A549 (cell line): ENCODE data around the gene TSFM. TPM values are rescaled to one million over a fixed set of nuclear protein-coding genes. Genes with fewer than 3 reads are reported as not detected.

Experiments used
- ATAC-seq, 2 experiments: fragments of 200-7000 bp in 1 of 2; fragments of >200 bp in 1 of 2; cut with Nextera tagmentation in 1 of 2; cut with Tn5 transposase in 1 of 2; 3 replicates each; pipeline versions ENCODE4 v1.8.0 to v1.9.1; 2018 to 2020; ENCODE audit warnings: mild to moderate bottlenecking in 1 of 2, moderate library complexity in 1 of 2
- CTCF ChIA-PET: fragments of 300-600 bp; sonication (Branson Sonifier 250); formaldehyde crosslinking; extraction: SDS; loops from one replicate; lab custom pipeline; 2021; ENCODE audit warnings: antibody characterized with exemption, inconsistent platforms; lab: Yijun Ruan, JAX
- POLR2A ChIA-PET: fragments of 350-600 bp; formaldehyde crosslinking; extraction: SDS; loops from one replicate; lab custom pipeline; 2021; ENCODE audit warnings: antibody characterized with exemption, inconsistent platforms; lab: Yijun Ruan, JAX
- DNase-seq, 2 experiments: peaks; one replicate each; pipeline versions ENCODE4 v3.0.0 to v3.0.0-alpha.2; 2011 to 2016; ENCODE audit warnings: low read depth in 1 of 2, low spot score in 1 of 2
- FAIRE-seq: peaks from 2 replicates; lab custom pipeline; 2011; peaks lifted over from hg19 to GRCh38; lab: Jason Lieb, UNC
- H3K27ac ChIP-seq, 2 experiments: fragments of >200 bp; sonication (Bioruptor Twin); formaldehyde crosslinking; 3 replicates each; pipeline ENCODE4 v1.5.1; 2016 to 2017
- H3K4me1 ChIP-seq: fragments of >200 bp; sonication (Bioruptor Twin); formaldehyde crosslinking; 3 replicates; pipeline ENCODE4 v1.6.1; 2016
- H3K4me2 ChIP-seq: fragments of >200 bp; sonication (Bioruptor Twin); formaldehyde crosslinking; 3 replicates; pipeline ENCODE4 v1.6.1; 2016
- H3K4me3 ChIP-seq: fragments of >200 bp; sonication (Bioruptor Twin); formaldehyde crosslinking; 3 replicates; pipeline ENCODE4 v1.5.1; 2016
- H3K9me3 ChIP-seq: fragments of >200 bp; sonication (Bioruptor Twin); formaldehyde crosslinking; 3 replicates; pipeline ENCODE4 v1.6.1; 2016
- CEBPB ChIP-seq, 2 experiments: fragments of >200 bp in 1 of 2; sonication (Bioruptor Twin) in 1 of 2; formaldehyde crosslinking in 1 of 2; IDR thresholded peaks; 2 replicates each; pipeline ENCODE4 v1.6.1; 2012 to 2016
- CHD2 ChIP-seq: fragments of 150-350 bp; IDR thresholded peaks from 2 replicates; pipeline ENCODE4 v1.6.1; 2014; ENCODE audit warnings: low read length; ENCODE audit not compliant: partially characterized antibody
- CHD4 ChIP-seq: fragments of 200-600 bp; sonication (generic); IDR thresholded peaks from 2 replicates; pipeline ENCODE4 v1.6.1; 2016; ENCODE audit warnings: antibody characterized with exemption, mild to moderate bottlenecking, borderline replicate concordance
- EHF ChIP-seq: fragments of 250-450 bp; sonication (Bioruptor Pico); IDR thresholded peaks from 2 replicates; pipeline ENCODE4 v1.5.0; 2020; ENCODE audit warnings: mild to moderate bottlenecking
- EHMT2 ChIP-seq: fragments of 200-600 bp; sonication (generic); IDR thresholded peaks from 2 replicates; pipeline ENCODE4 v1.6.1; 2016; ENCODE audit warnings: antibody characterized with exemption, low read depth, mild to moderate bottlenecking, moderate library complexity
- FOSB ChIP-seq: fragments of 250-450 bp; sonication (Bioruptor Pico); IDR thresholded peaks from 2 replicates; pipeline ENCODE4 v1.5.0; 2020; ENCODE audit warnings: mild to moderate bottlenecking, moderate library complexity
- FOSL2 ChIP-seq, 2 experiments: fragments of 450-650 bp in 1 of 2; fragments of >200 bp in 1 of 2; sonication (Bioruptor Twin) in 1 of 2; formaldehyde crosslinking; IDR thresholded peaks; 2 replicates each; pipeline versions ENCODE4 v1.5.0 to v1.6.1; 2016 to 2020; ENCODE audit warnings: mild to moderate bottlenecking in 1 of 2, moderate library complexity in 1 of 2
- FOXS1 ChIP-seq: fragments of 250-450 bp; sonication (Bioruptor Pico); IDR thresholded peaks from 2 replicates; pipeline ENCODE4 v1.5.0; 2020; ENCODE audit warnings: mild to moderate bottlenecking, moderate library complexity
- HDAC2 ChIP-seq: fragments of 200-600 bp; sonication (generic); IDR thresholded peaks from 2 replicates; pipeline ENCODE4 v1.6.1; 2016
- JUN ChIP-seq, 2 experiments: fragments of >200 bp; sonication (Bioruptor Twin); formaldehyde crosslinking; IDR thresholded peaks; 2 replicates in 1 of 2; 3 replicates in 1 of 2; pipeline ENCODE4 v1.6.1; 2016 to 2017
- MAFK ChIP-seq: fragments of 450-650 bp; IDR thresholded peaks from 2 replicates; pipeline ENCODE4 v1.6.1; 2014; ENCODE audit not compliant: partially characterized antibody
- MAZ ChIP-seq: fragments of 150-350 bp; IDR thresholded peaks from 2 replicates; pipeline ENCODE4 v1.6.1; 2014; ENCODE audit warnings: antibody characterized with exemption, low read depth, low read length, borderline replicate concordance
- MYC ChIP-seq: IDR thresholded peaks from 2 replicates; pipeline ENCODE4 v1.6.1; 2012; ENCODE audit warnings: mild to moderate bottlenecking, inconsistent platforms, low read length, improper control_type of control experiment, borderline replicate concordance
- NR3C1 ChIP-seq: fragments of >200 bp; sonication (Bioruptor Twin); formaldehyde crosslinking; IDR thresholded peaks from 3 replicates; pipeline ENCODE4 v1.6.1; 2017
- POLR2A ChIP-seq: IDR thresholded peaks from 2 replicates; pipeline ENCODE4 v1.6.1; 2012; ENCODE audit warnings: mild to moderate bottlenecking, low read length
- RARB ChIP-seq: fragments of 250-450 bp; sonication (Bioruptor Pico); IDR thresholded peaks from 2 replicates; pipeline ENCODE4 v1.8.0; 2021; ENCODE audit warnings: mild to moderate bottlenecking, moderate library complexity
- RFX5 ChIP-seq: fragments of 450-650 bp; IDR thresholded peaks from 2 replicates; pipeline ENCODE4 v1.7.1; 2014; ENCODE audit warnings: antibody characterized with exemption, mild to moderate bottlenecking, moderate library complexity
- SMC3 ChIP-seq: fragments of >200 bp; sonication (Bioruptor Twin); formaldehyde crosslinking; IDR thresholded peaks from 3 replicates; pipeline ENCODE4 v1.6.1; 2018; ENCODE audit warnings: inconsistent platforms
- TFCP2L1 ChIP-seq: fragments of 250-450 bp; sonication (Bioruptor Pico); IDR thresholded peaks from 2 replicates; pipeline ENCODE4 v1.5.0; 2021; ENCODE audit warnings: mild to moderate bottlenecking
- ZC3H11A ChIP-seq: fragments of 450-650 bp; IDR thresholded peaks from 2 replicates; pipeline ENCODE4 v1.6.1; 2014; ENCODE audit warnings: antibody characterized with exemption, mild to moderate bottlenecking
- ZFP36 ChIP-seq: fragments of 450-650 bp; IDR thresholded peaks from 2 replicates; pipeline ENCODE4 v1.6.1; 2014; ENCODE audit warnings: borderline replicate concordance; ENCODE audit not compliant: partially characterized antibody
- WGBS: methylation state at CpG from one replicate; pipeline ENCODE4 v1.1.6; 2017; ENCODE audit errors: missing lambda C conversion rate; 5-methylcytosine and 5-hydroxymethylcytosine counted together
- polyA plus RNA-seq, 4 experiments: library from polyadenylated mRNA; depleted of rRNA in 3 of 4; stranded (reverse); fragments of >200 nt; fragmentation: RNase III in 1 of 4; extraction: RNeasy Plus Mini Kit Qiagen cat#74134 plus additional on column Dnase treatment in 1 of 4; gene quantifications; 2 replicates in 3 of 4; 3 replicates in 1 of 4; pipeline ENCODE4 v1.2.3, GENCODE V29; 2011 to 2017
- TF ChIP-seq, protein P1 (sequence below): fragments of >200 bp; sonication (Bioruptor Twin); formaldehyde crosslinking; IDR thresholded peaks from 2 replicates; pipeline ENCODE4 v1.6.1; 2016
- TF ChIP-seq, protein P2 (sequence below): fragments of >200 bp; sonication (Bioruptor Twin); formaldehyde crosslinking; IDR thresholded peaks from 3 replicates; pipeline ENCODE4 v1.6.1; 2016
- TF ChIP-seq, protein P3 (sequence below): fragments of 250-450 bp; sonication (Bioruptor Pico); IDR thresholded peaks from 2 replicates; pipeline ENCODE4 v1.5.0; 2020; ENCODE audit warnings: low read depth, mild to moderate bottlenecking, moderate library complexity
- TF ChIP-seq, protein P4 (sequence below): IDR thresholded peaks from 2 replicates; pipeline ENCODE4 v1.6.1; 2012

Gene TSFM
- polyA plus RNA-seq, 2 of the 4 experiments (the other 2 are of a cell fraction): 31.7 to 60.2 TPM

DNA sequence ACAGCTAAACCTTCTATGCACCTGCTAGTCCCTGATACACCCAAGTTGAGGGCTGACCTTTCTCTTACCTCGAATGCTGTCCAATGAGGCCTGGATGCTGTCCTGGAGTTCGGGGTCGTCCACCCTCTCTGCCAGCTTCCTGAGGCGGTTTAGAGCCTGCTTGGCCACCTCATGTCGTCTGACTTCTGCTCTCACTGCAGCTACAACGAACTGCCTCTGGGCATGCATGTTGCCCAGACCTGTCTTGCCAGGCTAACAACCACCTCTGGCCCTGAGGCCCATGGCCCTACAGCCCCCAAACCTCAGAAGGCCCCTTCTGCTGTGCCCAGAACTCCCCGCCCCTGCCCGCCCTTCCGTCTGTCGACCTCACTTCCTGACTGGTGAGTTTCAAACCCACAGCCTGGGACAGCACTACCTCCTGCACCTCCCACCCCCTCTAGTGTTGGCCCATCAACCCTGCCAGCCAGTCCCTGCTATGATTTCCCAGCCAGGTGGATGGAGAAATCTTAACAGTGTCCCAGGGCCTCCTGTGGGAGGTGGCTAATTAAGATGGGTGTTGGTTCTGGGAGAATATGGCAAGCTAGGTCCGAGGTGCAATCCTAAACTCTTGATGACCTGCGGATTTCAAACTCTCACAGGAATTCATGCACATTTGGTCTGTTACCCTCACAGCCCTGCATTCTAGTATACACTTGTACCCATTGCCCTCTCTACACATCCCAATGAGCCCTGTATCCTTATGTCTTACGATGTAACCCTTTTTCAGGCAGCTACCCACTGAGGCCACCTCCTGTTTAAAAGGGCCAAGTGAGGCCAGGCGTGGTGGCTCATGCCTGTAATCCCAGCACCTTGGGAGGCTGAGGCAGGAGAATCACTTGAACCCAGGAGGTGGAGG is 40.5 kb upstream of the TSFM start:
- H3K4me3 ChIP-seq: no peak overlapping the region
- H3K4me2 ChIP-seq: no peak overlapping the region
- H3K4me1 ChIP-seq: peaks cover 30% of the 10 kb centered on the region
- ChIA-PET CTCF (interaction anchor here (0.8 to 10.7 kb wide), 6 partner anchors 8 to 48 kb away, joined by 3 to 242 read pairs (median 3); partner anchors contain the start of gene OS9), POLR2A (no interaction called here)
- no peak overlapping the region for H3K27ac ChIP-seq
- ATAC-seq (no peak), FAIRE-seq (no peak), DNase-seq (peak in 1 of 2 experiments; percentile 52)
- TF ChIP-seq HDAC2 (no peak), ZC3H11A (no peak), ZFP36 (no peak), RFX5 (no peak)
- TF ChIP-seq, protein P1, sequence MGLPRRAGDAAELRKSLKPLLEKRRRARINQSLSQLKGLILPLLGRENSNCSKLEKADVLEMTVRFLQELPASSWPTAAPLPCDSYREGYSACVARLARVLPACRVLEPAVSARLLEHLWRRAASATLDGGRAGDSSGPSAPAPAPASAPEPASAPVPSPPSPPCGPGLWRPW: no peak
- H3K9me3 ChIP-seq: no peaks in the 10 kb centered on the region
- 55% methylated on average over 14 of the region's 14 CpGs for WGBS

DNA sequence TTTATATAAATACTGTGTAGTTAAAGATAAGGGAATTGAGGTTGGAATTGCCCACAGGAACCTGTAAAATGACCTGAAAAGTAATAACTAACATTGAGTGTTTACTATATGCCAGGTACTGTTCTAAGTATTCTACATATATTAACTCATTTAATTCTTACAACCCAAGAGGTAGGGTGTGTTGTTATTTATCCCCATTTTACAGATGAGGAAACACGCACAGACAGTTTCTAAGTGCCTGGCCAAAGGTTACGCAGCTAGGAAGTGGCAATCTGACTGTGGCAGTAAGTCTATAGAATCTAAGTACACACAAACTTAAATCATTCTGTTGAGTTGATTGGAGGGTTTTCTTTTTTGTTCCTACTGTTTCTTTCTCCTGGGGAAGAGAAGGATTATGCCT is 38.8 kb upstream of the TSFM start:
- Histone ChIP-seq H3K4me1 (peaks cover 16% of the 10 kb centered on the region; the same call in 2 of the 3 replicates), H3K4me3 (peak overlapping the region; percentile 70), H3K9me3 (no peaks in the 10 kb centered on the region), H3K27ac (peak overlapping the region; percentile 93 to 98; a peak in 4 of 6 replicates), H3K4me2 (peak overlapping the region; percentile 79)
- TF ChIP-seq SMC3 (no peak), FOXS1 (CRISPR knock-in tag) (no peak), NR3C1 (no peak), EHF (no peak), CEBPB (IDR thresholded peaks at IDR 0.05) (no peak), POLR2A (no peak), MAZ (no peak), EHMT2 (no peak), MYC (no peak), CHD4 (no peak), ZFP36 (no peak)
- TF ChIP-seq, protein P2, sequence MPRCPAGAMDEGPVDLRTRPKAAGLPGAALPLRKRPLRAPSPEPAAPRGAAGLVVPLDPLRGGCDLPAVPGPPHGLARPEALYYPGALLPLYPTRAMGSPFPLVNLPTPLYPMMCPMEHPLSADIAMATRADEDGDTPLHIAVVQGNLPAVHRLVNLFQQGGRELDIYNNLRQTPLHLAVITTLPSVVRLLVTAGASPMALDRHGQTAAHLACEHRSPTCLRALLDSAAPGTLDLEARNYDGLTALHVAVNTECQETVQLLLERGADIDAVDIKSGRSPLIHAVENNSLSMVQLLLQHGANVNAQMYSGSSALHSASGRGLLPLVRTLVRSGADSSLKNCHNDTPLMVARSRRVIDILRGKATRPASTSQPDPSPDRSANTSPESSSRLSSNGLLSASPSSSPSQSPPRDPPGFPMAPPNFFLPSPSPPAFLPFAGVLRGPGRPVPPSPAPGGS: no peak
- TF ChIP-seq, protein P3, sequence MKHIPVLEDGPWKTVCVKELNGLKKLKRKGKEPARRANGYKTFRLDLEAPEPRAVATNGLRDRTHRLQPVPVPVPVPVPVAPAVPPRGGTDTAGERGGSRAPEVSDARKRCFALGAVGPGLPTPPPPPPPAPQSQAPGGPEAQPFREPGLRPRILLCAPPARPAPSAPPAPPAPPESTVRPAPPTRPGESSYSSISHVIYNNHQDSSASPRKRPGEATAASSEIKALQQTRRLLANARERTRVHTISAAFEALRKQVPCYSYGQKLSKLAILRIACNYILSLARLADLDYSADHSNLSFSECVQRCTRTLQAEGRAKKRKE (CRISPR knock-in tag): no peak
- TF ChIP-seq, protein P4, sequence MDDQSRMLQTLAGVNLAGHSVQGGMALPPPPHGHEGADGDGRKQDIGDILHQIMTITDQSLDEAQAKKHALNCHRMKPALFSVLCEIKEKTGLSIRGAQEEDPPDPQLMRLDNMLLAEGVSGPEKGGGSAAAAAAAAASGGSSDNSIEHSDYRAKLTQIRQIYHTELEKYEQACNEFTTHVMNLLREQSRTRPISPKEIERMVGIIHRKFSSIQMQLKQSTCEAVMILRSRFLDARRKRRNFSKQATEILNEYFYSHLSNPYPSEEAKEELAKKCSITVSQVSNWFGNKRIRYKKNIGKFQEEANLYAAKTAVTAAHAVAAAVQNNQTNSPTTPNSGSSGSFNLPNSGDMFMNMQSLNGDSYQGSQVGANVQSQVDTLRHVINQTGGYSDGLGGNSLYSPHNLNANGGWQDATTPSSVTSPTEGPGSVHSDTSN: no peak
- 92% methylated on average over 2 of the region's 2 CpGs for WGBS
- no peak for ATAC-seq
- no peak for DNase-seq
- ChIA-PET POLR2A (interaction anchor here (0.9 to 1.7 kb wide), 6 partner anchors 8 to 28 kb away, joined by 3 to 7 read pairs (median 6); partner anchors contain the start of genes CYP27B1, EEF1AKMT3 and METTL1), CTCF (interaction anchor here (1.2 to 3.1 kb wide), 5 partner anchors 8 to 160 kb away, joined by 3 to 14 read pairs (median 7); no protein-coding TSS in a partner anchor)
- FAIRE-seq: no peak

DNA sequence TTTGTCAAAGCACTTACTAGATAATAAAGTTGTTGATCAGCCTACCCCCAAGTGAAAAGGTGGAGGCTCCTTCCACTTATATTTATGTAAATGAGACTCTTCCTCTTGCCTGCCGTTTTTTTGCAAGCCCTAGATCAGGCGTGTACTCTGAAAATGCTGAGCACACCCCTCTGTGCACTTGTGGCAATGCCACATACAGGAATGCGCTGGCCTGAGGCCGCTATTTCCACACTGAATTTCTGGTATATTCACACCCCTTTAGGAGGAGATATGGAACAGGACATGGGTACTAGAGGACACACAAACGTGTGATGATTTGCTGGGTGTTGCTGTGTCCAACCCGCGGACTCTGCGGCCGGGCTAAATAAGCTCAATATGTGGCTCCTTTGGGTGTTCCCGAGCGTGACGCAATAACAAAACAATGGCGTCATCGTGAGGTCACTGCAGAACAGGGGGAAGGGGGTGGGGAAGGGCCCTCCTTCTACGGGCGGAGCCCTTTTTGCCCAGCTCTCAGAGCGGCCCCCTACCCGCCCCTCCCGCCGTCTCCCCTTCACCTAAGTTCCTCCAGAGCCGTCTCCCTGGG is 38.3 kb upstream of the TSFM start:
- peak; percentile 22 for TF ChIP-seq MAFK
- 0 out of 2 replicates have a peak, but pooled peaks have one; percentile 50 for TF ChIP-seq TFCP2L1 (CRISPR knock-in tag)
- TF ChIP-seq RARB (CRISPR knock-in tag): peak; percentile 71; the same call in 1 of the 2 replicates
- TF ChIP-seq CEBPB (IDR thresholded peaks at IDR 0.05): peak; percentile 63 to 81; a peak in 3 of 4 replicates
- TF ChIP-seq FOSB: no peak
- TF ChIP-seq MAZ: 0 out of 2 replicates have a peak, but pooled peaks have one; percentile 26
- TF ChIP-seq CHD2: peak; percentile 4
- TF ChIP-seq FOSL2 (IDR thresholded peaks at IDR 0.05): no peak
- peak; percentile 62 for TF ChIP-seq FOSL2 (CRISPR knock-in tag; IDR thresholded peaks at IDR 0.05)
- TF ChIP-seq JUN (IDR thresholded peaks at IDR 0.05): 0 out of 5 replicates have a peak, but pooled peaks of 1 of the 2 experiments have one; percentile 10
- no peak for TF ChIP-seq ZFP36
- ATAC-seq (peak; percentile 67 to 72), FAIRE-seq (no peak), DNase-seq (peak; percentile 71 to 94)
- CTCF ChIA-PET: interaction anchor here (1.2 to 3.1 kb wide), 6 partner anchors 8 to 161 kb away, joined by 3 to 15 read pairs (median 10); no protein-coding TSS in a partner anchor
- peak overlapping the region; percentile 70 for H3K4me3 ChIP-seq
- peak overlapping the region; percentile 93 to 98 for H3K27ac ChIP-seq
- peak overlapping the region; percentile 79 for H3K4me2 ChIP-seq
- POLR2A ChIA-PET: interaction anchor here (0.9 to 1.7 kb wide), 7 partner anchors 9 to 100 kb away, joined by 3 to 9 read pairs (median 6); partner anchors contain the start of genes CYP27B1, EEF1AKMT3 and METTL1
- under 1% methylated on average over 21 of the region's 21 CpGs for WGBS
- peaks cover 13% of the 10 kb centered on the region; the same call in 2 of the 3 replicates for H3K4me1 ChIP-seq
- no peaks in the 10 kb centered on the region for H3K9me3 ChIP-seq
